ENCODE data around the gene SPTBN1. TPM values are rescaled to one million over a fixed set of nuclear protein-coding genes. Genes with fewer than 3 reads are reported as not detected.
A peak's percentile ranks its signal among the peaks of the same experiment; 100 is the strongest.

SPTBN1 gene
- total RNA-seq, 3 donors from 2014 or later (not counting 1 experiment from before 2014, with no cell fraction given): 65.7 to 142 (median 68.3) TPM

DNA sequence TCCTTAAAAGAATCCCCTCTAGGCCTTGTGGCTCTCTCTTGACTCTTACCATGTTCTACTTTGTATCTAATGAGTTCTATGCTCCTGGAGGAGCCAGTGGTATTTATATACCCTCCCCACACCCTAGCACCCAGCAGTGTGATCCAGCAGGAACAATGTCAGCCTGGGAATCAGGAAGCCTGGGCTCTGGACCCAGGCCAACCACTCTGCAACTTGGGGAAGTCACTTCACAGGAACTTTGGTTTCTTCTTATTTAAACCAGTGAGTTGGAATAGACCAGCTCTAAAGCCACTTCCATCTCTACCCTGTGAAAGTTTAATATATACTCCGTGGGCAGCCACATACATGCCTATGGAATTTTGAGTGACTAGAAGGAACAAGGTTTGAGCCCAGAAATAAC is 11.6 kb upstream of the SPTBN1 start:
- Histone ChIP-seq H3K4me3 (ENCODE audit: low read length) (no peak overlapping the region), H3K27me3 (ENCODE audit: control insufficient read depth, insufficient read depth, low read length) (no peaks in the 10 kb centered on the region), H3K36me3 (ENCODE audit: control insufficient read depth, insufficient read depth, low read length) (no peaks in the 10 kb centered on the region), H3K27ac (ENCODE audit: low read length) (no peak overlapping the region), H3K4me1 (ENCODE audit: control insufficient read depth, insufficient read depth, low read length) (no peaks in the 10 kb centered on the region), H3K9me3 (ENCODE audit: control insufficient read depth, insufficient read depth, low read length) (no peaks in the 10 kb centered on the region)
- Mint-ChIP-seq H3K9me3 (no peaks in the 10 kb centered on the region), H3K4me1 (no peaks in the 10 kb centered on the region), H3K27me3 (ENCODE audit: low read depth in 2 of 2) (peaks cover 6 to 7% of the 10 kb centered on the region in 2 donors), H3K36me3 (no peaks in the 10 kb centered on the region), H3K27ac (no peak overlapping the region), H3K4me3 (no peak overlapping the region)
- TF ChIP-seq, protein P1, sequence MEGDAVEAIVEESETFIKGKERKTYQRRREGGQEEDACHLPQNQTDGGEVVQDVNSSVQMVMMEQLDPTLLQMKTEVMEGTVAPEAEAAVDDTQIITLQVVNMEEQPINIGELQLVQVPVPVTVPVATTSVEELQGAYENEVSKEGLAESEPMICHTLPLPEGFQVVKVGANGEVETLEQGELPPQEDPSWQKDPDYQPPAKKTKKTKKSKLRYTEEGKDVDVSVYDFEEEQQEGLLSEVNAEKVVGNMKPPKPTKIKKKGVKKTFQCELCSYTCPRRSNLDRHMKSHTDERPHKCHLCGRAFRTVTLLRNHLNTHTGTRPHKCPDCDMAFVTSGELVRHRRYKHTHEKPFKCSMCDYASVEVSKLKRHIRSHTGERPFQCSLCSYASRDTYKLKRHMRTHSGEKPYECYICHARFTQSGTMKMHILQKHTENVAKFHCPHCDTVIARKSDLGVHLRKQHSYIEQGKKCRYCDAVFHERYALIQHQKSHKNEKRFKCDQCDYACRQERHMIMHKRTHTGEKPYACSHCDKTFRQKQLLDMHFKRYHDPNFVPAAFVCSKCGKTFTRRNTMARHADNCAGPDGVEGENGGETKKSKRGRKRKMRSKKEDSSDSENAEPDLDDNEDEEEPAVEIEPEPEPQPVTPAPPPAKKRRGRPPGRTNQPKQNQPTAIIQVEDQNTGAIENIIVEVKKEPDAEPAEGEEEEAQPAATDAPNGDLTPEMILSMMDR (IDR thresholded peaks at IDR 0.05): no peak
- no peak for DNase-seq
- no peak for ATAC-seq
- 90% methylated on average over 1 of the region's 1 CpG for WGBS (ENCODE audit: insufficient coverage)
- intact Hi-C loops (cut with micrococcal nuclease): no loop called here

DNA sequence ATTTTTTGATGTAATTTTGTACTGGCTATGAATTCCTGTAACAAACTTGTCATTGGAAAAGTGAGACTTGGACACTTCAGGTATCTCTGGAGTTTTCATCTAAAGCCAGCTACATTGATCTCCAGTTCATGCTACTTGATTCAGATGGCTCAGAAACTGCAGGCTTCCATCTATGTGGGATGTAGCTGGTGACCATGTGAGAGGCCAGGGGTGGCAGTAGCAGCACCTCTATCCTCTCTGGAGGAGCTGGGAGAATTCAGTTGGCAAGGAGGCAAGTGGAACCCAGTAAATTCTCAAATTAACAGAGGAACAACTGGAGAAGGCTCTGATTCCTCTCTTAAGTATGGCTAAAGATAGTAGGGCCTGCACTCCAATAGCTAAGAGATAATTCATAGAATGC is 10.0 kb upstream of the SPTBN1 start:
- TF ChIP-seq, protein P1 (IDR thresholded peaks at IDR 0.05): no peak
- H3K27ac Mint-ChIP-seq: no peak overlapping the region
- no peaks in the 10 kb centered on the region for H3K36me3 Mint-ChIP-seq
- intact Hi-C loops (cut with micrococcal nuclease): no loop called here
- Histone ChIP-seq H3K36me3 (ENCODE audit: control insufficient read depth, insufficient read depth, low read length) (no peaks in the 10 kb centered on the region), H3K27me3 (ENCODE audit: control insufficient read depth, insufficient read depth, low read length) (peaks cover under 1% of the 10 kb centered on the region), H3K4me3 (ENCODE audit: low read length) (no peak overlapping the region), H3K4me1 (ENCODE audit: control insufficient read depth, insufficient read depth, low read length) (no peaks in the 10 kb centered on the region), H3K27ac (ENCODE audit: low read length) (no peak overlapping the region), H3K9me3 (ENCODE audit: control insufficient read depth, insufficient read depth, low read length) (no peaks in the 10 kb centered on the region)
- no peaks in the 10 kb centered on the region for H3K4me1 Mint-ChIP-seq
- peaks cover 7 to 10% of the 10 kb centered on the region in 2 donors for H3K27me3 Mint-ChIP-seq (ENCODE audit: low read depth in 2 of 2)
- DNase-seq: no peak
- ATAC-seq: no peak
- H3K4me3 Mint-ChIP-seq: no peak overlapping the region
- no peaks in the 10 kb centered on the region for H3K9me3 Mint-ChIP-seq

DNA sequence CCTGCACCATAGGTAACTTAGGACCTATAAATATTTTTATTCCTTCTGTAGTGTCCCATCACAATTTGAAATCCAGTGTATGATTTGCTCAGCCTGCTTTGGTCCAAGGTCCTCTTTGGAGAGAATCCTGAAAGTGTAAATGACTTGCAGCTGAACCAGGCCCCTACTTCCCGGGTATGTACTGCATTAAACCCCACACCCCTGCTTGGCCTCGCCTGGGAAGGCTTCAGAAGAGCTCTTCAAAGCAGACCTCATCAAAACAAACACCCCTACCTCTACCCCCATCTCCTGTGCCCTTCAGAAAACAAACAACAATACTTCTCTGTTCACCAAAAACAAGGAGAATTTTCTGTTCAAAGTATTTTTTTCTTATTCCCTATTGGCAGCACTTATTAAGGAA is 9.5 kb upstream of the SPTBN1 start:
- Mint-ChIP-seq H3K27ac (no peak overlapping the region), H3K4me1 (no peaks in the 10 kb centered on the region), H3K9me3 (no peaks in the 10 kb centered on the region), H3K27me3 (ENCODE audit: low read depth in 2 of 2) (peaks cover 7 to 13% of the 10 kb centered on the region in 2 donors), H3K4me3 (no peak overlapping the region), H3K36me3 (no peaks in the 10 kb centered on the region)
- H3K36me3 ChIP-seq (ENCODE audit: control insufficient read depth, insufficient read depth, low read length): no peaks in the 10 kb centered on the region
- H3K4me1 ChIP-seq (ENCODE audit: control insufficient read depth, insufficient read depth, low read length): no peaks in the 10 kb centered on the region
- DNase-seq (no peak), ATAC-seq (no peak)
- H3K27me3 ChIP-seq (ENCODE audit: control insufficient read depth, insufficient read depth, low read length): peaks cover 2% of the 10 kb centered on the region
- H3K9me3 ChIP-seq (ENCODE audit: control insufficient read depth, insufficient read depth, low read length): no peaks in the 10 kb centered on the region
- no peak overlapping the region for H3K27ac ChIP-seq (ENCODE audit: low read length)
- no peak overlapping the region for H3K4me3 ChIP-seq (ENCODE audit: low read length)
- intact Hi-C loops (cut with micrococcal nuclease): no loop called here
- TF ChIP-seq, protein P1 (IDR thresholded peaks at IDR 0.05): no peak
- WGBS (ENCODE audit: insufficient coverage): 66% methylated on average over 2 of the region's 2 CpGs

DNA sequence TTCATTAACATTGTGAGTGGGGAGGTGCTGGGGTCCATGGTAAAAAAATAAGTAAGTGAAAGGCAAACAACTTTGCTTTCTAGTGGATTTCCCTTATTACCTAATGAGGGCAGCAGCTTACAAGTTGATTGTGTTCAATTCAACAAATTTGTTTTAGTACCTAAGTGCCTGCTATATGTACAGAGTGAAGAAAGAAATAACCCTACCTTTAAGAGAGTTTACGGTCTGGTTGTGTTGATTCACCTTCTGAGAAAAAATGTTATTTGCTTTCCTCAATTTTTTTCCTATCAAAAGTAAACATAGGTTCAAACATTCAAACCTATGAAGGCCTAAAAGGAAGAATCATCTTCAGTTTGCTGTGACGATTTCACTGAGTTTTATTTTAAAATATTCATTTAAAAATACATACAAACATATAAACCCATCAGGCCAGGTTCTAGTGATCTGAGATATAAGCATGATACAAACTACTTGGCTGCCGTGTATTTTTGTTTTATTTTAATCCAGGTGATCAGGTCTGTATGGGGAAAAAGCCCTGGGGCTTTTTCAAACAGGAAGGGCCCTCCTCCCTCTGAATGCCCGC is 1.5 kb upstream of the SPTBN1 start:
- Histone ChIP-seq H3K27ac (ENCODE audit: low read length) (no peak overlapping the region), H3K36me3 (ENCODE audit: control insufficient read depth, insufficient read depth, low read length) (no peaks in the 10 kb centered on the region), H3K4me3 (ENCODE audit: low read length) (no peak overlapping the region), H3K27me3 (ENCODE audit: control insufficient read depth, insufficient read depth, low read length) (peaks cover 33% of the 10 kb centered on the region), H3K9me3 (ENCODE audit: control insufficient read depth, insufficient read depth, low read length) (no peaks in the 10 kb centered on the region), H3K4me1 (ENCODE audit: control insufficient read depth, insufficient read depth, low read length) (peaks cover 18% of the 10 kb centered on the region)
- H3K9me3 Mint-ChIP-seq: no peaks in the 10 kb centered on the region
- 19% methylated on average over 3 of the region's 4 CpGs for WGBS (ENCODE audit: insufficient coverage)
- intact Hi-C loops (cut with micrococcal nuclease): no loop called here
- H3K36me3 Mint-ChIP-seq: no peaks in the 10 kb centered on the region
- peaks cover 9 to 15% of the 10 kb centered on the region in 2 donors for H3K4me1 Mint-ChIP-seq
- peak overlapping the region; percentile 81 for H3K4me3 Mint-ChIP-seq
- H3K27ac Mint-ChIP-seq: no peak overlapping the region
- peaks cover 33 to 45% of the 10 kb centered on the region in 2 donors for H3K27me3 Mint-ChIP-seq (ENCODE audit: low read depth in 2 of 2)
- DNase-seq (no peak), ATAC-seq (no peak)
- TF ChIP-seq, protein P1 (IDR thresholded peaks at IDR 0.05): no peak

Data from natural killer cell (primary cell).